ENCODE results near the gene SLC15A3. TPM values are rescaled to one million over a fixed set of nuclear protein-coding genes. Genes with fewer than 3 reads are reported as not detected.
"Not testable (repeated sequence)": the region's sequence is repeated elsewhere in the genome, so short reads cannot be mapped to it uniquely, and the experiment has no call there.

The SLC15A3 gene
- total RNA-seq, 1 experiment from 2014 or later = 8.6 TPM

- DNase-seq (ENCODE audit: low read depth) = no peak
These were observed 25.2 kb upstream of the SLC15A3 start for GRCh38 chr11:60977224-60977623.

- no peak for DNase-seq (ENCODE audit: low read depth)
These were observed 22.8 kb upstream of the SLC15A3 start for GRCh38 chr11:60974726-60975125.

DNA sequence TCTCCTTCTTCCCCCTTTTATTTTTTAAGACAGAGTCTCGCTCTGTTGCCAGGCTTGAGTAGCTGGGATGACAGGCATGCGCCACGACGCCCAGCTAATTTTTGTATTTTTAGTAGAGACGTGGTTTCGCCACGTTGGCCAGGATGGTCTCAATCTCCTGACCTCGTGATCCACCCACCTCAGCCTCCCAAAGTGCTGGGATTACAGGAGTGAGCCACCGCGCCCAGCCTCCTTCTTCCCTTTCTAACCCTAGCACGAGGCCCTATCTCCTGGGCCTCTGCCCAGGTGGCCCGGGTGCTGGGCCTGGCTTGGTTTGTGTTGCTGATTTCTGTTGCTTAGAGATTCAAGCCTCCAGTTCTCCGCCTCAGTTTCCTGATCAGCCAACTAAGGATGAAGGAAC is 22.3 kb upstream of the SLC15A3 start:
- not testable (repeated sequence) for DNase-seq (ENCODE audit: low read depth)

GRCh38 chr11:60973699-60974098 is 21.7 kb upstream of the SLC15A3 start:
- no peak for DNase-seq (ENCODE audit: low read depth)

GRCh38 chr11:60972182-60973030 is 20.4 kb upstream of the SLC15A3 start:
- DNase-seq (ENCODE audit: low read depth) = no peak

DNA sequence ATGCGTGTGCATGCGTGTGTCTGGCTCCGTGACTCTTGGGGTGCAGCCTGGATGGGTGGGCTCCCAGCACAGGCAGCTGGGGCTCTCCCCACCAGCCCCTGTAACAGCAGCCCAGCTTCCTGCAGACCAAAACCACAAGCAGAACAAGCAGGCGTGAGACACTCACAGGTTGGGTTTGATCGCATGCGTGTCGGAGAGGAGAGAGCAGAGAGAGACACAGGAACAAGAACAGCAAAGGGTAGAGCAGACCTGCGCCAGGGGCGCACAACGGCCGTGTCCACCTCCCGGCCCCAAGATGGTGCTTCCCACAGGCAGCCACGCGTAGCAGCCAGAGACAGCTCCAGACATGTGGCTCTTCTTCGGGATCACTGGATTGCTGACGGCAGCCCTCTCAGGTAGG is 19.5 kb upstream of the SLC15A3 start, which contains the start of gene CD6:
Gene CD6 (plus strand): TSS at position 161 of the 400 bp plus-strand sequence. CDS start 186 bp downstream, at position 347.
- DNase-seq (ENCODE audit: low read depth) = no peak

DNA sequence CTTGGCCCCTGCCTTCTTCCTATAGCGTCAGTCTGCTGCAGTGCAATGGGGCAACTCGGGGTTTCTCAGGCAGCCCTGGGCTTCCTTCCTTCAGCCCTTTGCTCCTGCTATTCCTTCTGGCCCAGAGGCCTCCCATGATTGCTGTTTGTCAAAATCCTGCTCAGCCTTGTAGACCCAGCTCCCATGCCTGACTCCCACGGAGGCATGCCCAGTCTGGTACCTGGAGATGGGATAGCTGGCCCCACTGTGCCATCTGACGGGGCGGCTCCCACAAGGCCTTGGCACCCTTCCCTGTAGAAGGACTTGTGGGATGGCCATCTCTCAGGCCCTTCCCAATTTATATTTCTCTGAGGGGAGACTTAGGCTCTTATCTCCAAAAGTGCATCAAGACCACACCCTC is 18.9 kb upstream of the SLC15A3 start:
- no peak for DNase-seq (ENCODE audit: low read depth)

GRCh38 chr11:60970369-60970774 is 18.4 kb upstream of the SLC15A3 start:
- no peak for DNase-seq (ENCODE audit: low read depth)

DNA sequence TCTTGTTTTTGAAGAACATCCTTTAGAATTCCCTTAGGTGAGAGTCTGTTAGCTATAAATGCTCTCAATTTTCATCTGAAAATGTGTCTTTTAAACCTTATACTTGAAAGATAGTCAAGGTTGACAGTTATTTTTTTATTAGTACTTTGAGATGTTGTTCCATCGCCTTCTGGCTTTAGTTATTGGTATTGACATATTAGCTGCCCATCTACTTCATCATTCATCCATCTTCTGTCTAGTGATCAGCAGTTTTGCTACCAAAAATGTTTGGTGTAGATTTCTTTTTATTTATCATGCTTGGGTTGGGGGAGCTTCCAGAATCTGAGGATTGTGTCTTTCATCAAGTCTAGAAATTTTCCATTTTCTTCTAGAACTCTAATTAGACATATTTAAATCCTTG is 16.2 kb upstream of the SLC15A3 start:
- DNase-seq (ENCODE audit: low read depth) = no peak

- no peak for DNase-seq (ENCODE audit: low read depth)
These were observed 14.9 kb upstream of the SLC15A3 start for GRCh38 chr11:60966890-60967289.

GRCh38 chr11:60964801-60965200 is 12.8 kb upstream of the SLC15A3 start:
- no peak for DNase-seq (ENCODE audit: low read depth)

DNA sequence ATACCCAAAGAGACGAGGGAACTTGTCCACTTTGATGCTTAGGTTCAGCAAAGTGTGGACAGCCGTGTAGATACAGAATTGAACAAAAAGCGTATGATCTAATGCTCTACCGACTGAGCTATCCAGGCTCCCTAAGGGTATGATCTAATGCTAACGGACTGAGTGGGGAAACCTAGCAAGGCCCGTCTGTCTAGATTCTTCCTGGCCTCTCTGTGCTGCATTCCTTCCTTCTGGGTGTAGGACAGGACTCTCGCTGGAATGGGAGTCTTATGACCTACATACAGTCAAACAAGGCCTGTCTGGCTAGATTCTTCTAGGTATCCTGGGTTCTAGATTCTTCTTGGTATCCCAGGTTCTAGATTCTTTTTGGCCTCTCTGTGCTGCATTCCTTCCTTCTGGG is 8.4 kb upstream of the SLC15A3 start:
- no peak for DNase-seq (ENCODE audit: low read depth)

GRCh38 chr11:60959431-60959830 is 7.5 kb upstream of the SLC15A3 start:
- no peak for DNase-seq (ENCODE audit: low read depth)

- peak; percentile 53 for DNase-seq (ENCODE audit: low read depth)
These were observed 5.2 kb upstream of the SLC15A3 start for GRCh38 chr11:60957188-60957587.

DNA sequence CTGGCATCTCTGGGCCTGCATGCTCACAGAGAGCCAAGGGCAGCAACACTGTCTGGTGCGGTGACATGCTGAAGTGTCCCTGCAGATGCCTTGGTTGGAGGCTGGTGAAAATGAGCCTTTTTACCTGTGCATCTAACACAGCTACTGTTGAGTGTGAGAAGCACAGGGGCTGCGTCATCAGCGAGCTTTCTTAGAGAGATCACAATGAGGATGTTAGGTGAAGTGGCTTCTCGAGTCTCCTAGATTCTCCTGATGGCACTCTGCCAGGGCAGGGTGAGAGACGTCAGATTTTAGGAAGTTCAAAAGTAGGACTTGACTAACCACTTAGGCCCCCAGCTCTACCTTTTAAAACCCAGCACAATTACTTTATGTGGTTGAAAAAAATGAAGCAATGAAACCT is 3.6 kb upstream of the SLC15A3 start:
- DNase-seq (ENCODE audit: low read depth) = no peak

DNA sequence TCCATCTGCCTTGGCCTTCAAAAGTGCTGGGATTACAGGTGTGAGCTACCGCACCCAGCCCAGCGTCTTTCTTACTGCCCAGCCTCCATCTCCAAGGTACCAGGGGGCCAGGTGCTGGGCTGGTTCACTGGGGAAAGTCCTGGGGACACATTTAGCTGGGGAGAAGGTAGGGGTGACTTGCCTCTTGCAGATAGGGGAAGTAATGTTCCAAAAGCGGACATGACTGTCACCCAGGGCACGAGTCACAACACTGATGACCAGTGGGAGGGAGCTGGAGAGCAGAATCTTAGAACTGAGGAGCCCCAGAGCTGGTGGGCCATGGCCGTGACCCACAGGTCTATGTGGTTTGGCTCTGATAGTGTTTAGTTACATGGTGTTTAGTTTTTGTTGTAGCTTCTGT is 2.4 kb upstream of the SLC15A3 start:
- DNase-seq (ENCODE audit: low read depth) = no peak

GRCh38 chr11:60953781-60954180 is 1.8 kb upstream of the SLC15A3 start:
- DNase-seq (ENCODE audit: low read depth) = no peak

- peak; percentile 31 for DNase-seq (ENCODE audit: low read depth)
These were observed 780 bp upstream of the SLC15A3 start for GRCh38 chr11:60952742-60953170.

DNA sequence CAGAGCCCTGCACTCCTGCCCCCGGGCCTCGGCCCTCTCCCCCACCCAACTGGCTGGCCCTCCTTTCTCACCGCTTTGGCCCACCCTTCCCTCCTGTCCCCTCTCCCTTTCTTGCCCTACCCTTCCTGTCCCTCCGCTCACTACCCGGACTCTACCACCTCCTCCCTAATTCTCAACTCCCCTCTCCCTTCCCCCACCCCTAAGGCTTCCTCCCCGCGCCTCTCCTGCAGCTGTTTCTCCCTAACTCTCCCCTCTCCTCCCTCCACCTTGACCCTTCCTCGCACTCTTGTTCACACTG is 421 bp downstream of the SLC15A3 start:
- DNase-seq (ENCODE audit: low read depth) = no peak

DNA sequence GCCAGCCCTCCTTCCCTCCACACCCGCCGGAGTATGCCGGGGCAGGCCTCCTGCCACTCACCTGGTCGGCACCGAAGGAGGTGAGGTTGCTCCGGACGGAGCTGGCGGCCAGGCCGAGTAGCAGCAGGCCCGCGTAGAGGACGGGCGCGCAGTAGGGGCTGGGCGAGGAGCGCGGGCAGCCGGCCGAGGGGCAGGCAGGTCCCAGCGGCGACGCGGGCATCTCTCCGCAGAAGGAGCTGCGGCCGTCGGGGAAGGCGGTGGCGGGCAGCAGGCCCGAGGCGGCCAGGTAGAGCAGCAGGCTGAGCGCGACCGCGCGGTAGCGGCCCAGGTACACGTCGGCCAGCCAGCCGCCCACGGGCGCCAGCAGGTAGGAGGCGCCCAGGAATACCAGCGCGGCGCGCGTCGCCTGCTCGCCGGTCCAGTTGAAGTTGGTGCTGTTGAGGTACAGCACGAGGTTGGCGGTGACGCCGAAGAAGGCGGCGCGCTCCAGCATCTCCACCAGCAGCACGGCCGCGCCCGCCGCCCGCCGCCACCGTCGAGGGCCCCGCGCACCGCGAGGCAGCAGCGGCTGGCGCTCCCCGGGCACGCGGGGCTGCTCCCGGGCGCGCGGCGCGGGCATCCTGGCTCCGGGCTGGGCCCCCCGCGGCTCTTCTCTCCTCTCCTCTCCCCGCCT is 907 bp downstream of the SLC15A3 start:
- DNase-seq (ENCODE audit: low read depth) = no peak

DNA sequence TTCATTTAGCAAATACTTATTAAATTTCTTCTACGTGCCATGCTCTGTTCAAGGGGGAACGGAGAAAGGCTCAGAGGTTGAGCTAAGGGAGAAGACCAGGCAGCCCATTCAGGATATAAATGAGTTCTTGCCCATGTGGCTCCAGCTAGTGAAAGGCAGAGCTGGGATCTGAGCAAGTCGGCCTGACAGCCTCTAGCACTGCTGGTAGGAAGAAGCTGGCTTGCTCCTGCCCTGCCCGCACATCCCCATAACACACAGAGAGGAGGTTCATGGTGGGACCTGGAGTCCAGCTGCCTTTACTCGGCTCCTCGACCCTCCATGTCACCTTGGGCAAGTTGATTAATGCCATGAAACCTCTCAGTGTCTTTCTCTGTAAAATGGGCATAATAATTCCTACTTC is 2.0 kb downstream of the SLC15A3 start:
- DNase-seq (ENCODE audit: low read depth) = no peak

DNA sequence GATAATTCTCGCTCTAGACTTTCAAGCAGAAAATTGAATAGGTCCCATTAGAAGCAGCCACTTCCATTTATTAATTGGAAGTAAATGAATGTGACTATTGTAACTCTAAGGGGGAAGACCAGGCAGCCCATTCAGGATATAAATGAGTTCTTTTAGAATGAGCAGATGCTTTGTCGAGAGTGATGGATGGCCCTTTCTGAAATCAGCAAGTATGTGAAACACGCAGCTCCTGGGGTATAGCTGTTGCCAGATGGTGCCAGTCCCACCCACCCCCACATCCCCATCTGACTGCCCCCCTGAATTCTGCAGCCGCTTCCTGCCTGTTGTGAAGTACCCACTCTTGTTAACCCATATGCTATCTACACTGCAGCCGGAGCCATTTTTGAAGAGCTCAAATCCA is 3.7 kb downstream of the SLC15A3 start:
- no peak for DNase-seq (ENCODE audit: low read depth)

DNA sequence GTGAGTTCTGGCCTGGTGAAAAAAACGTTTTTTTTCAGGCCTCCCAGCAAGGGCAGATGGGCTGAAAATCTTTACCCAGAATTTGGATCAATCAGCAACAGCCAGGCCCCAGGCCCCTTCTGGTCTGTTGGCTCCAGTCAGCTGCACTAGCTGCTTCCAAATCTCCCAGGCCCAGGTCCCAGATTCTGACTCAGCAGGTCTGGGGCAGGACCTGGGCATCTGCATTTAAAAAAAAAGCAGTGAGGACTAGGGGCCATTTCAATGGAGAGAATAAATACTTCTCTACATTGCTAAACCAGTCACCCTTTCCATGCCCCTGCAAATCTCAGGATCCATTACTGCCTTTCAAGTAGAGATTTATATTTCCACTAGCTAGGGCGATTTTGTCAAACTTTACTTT is 4.3 kb downstream of the SLC15A3 start:
- DNase-seq (ENCODE audit: low read depth) = no peak
